GM21717 (cell line): ENCODE results near the gene ZFYVE19.

Experiments
- ATAC-seq: cut with Tn5 transposase; IDR thresholded peaks from one replicate; pipeline ENCODE4 v1.9.1; 2021; ENCODE audit warnings: mild to moderate bottlenecking, moderate library complexity; ENCODE audit not compliant: unreplicated experiment

ZFYVE19 gene

DNA sequence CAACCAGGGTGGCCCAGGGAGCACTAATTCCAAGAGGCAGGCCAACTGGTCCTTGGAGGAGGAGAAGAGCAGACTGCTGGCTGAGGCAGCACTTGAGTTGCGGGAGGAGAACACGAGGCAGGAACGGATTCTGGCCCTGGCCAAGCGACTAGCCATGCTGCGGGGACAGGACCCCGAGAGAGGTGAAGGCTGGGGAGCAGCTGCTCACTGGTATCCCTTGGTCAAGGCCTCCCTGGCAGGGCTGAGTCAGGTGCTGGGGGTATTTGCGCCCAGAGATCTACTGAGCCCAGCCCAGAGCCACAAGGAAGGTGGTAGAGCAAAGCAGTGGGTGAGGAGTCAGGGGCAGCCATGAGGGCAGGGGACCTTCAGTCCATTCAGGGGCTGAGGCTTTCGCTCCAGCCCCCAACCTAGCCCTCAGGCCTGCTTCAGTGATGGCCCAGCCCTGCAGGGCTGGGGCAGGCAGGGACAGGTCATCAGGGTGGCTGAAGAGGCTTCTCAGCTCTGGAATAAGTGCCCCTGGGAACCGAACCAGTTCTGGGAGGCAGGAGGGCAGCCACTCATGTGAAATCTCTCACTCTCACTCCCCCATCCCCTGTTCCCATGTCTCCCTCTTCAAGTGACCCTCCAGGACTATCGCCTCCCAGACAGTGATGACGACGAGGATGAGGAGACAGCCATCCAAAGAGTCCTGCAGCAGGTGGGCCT, 6.0 kb downstream of the ZFYVE19 start:
- no peak for ATAC-seq

GRCh38 chr15:40815042-40815698, 8.3 kb downstream of the ZFYVE19 start:
- ATAC-seq: no peak

DNA sequence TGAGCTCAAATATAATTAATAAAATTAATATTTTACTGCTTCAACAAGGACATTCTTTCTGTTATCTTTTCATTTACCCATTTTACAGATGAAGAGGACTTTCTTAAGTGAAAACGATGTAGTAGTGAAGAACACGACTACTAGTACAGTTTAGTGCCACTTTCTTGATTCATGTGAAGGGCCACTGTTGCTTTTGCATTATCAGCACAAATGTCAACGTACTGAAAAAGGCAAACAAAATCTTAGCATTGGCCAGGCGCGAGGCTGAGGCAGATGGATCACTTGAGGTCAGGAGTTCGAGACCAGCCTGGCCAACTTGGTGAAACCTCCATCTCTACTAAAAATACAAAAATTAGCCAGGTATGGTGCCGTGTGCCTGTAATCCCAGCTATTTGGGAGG, 12.2 kb downstream of the ZFYVE19 start:
- ATAC-seq: no peak

- ATAC-seq: no peak
Measured at GRCh38 chr15:40821195-40821594, 14.3 kb downstream of the ZFYVE19 start.

GRCh38 chr15:40823572-40824343, 16.9 kb downstream of the ZFYVE19 start:
- no peak for ATAC-seq

GRCh38 chr15:40825661-40826422, 19.0 kb downstream of the ZFYVE19 start:
- ATAC-seq: no peak

GRCh38 chr15:40826423-40827075, 19.7 kb downstream of the ZFYVE19 start:
- no peak for ATAC-seq

DNA sequence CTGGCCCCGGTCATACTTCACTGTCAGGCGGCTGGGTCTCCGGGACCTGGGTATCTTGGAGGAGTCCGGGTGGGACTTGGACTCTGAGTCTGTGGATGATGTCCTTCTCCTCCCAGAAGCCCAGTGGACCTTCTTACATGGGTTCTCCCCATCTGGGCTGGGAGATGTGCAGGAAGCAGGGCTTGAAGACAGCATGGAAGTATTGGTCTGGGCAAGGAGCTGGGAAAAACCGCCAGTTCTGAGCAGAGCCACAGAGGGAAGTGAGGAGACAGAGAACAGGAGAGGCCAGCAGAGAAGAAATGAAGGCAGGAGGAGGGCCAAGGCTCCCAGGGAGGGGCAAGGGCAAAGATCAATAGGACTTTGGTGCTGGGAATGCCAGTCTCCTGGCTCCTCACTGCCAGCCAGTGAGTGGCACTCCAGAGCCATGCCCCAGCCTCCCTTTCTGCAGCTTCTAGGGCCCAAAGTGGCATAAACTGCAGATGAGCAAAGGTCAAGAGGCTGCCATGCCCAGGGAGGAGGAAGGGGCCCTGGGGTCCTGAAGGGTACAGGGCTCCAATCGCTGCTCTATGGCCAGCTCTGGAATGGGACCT, 21.7 kb downstream of the ZFYVE19 start, which contains the start of gene PPP1R14D:
Gene PPP1R14D (minus strand): TSS at position 262 of the 590 bp plus-strand sequence. CDS start 67 bp downstream, at position 195.
- no peak for ATAC-seq

DNA sequence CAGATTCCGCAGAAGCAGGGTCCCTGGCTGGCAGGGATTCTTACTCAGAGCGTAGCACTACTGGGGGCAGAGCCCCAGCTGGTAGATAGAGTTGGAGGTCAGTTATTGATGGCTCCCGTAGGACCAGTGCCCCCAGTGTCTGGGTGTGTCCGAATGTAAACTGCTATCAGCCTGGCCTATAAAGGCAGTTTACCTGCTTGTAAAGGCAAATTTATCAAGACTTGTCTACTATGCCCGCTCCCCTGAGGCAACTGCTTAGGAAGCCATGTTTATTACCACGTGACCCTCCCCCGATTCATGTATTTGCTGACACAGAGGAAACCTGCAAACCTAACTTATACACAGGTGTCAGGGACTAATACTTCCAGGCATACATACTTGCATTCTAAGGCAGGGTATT, 22.2 kb downstream of the ZFYVE19 start:
- no peak for ATAC-seq

GRCh38 chr15:40830884-40831283, 24.0 kb downstream of the ZFYVE19 start:
- no peak for ATAC-seq

DNA sequence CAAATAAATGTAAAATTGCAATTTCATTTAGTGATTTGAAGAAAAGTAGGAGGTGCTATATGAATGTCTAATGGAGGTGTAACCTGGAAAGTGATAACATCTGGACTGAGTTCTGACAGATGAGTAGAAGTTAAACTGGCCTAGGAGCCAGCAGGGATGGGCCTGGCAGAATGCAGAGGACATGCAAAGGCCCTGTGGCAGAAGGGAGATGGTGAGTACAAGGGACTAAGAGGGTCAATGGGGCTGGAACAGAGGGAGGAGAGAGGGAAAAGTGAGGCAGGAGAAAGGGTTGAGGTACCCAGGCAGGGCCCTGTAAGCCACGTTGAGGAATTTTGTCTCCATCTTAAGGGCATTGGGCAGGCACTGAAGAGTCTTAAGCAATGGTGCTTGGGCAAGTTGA, 25.0 kb downstream of the ZFYVE19 start:
- ATAC-seq: no peak

- ATAC-seq: no peak
Measured at GRCh38 chr15:40832903-40833302, 26.0 kb downstream of the ZFYVE19 start.

- ATAC-seq: no peak
Measured at GRCh38 chr15:40836020-40836419, 29.1 kb downstream of the ZFYVE19 start.

DNA sequence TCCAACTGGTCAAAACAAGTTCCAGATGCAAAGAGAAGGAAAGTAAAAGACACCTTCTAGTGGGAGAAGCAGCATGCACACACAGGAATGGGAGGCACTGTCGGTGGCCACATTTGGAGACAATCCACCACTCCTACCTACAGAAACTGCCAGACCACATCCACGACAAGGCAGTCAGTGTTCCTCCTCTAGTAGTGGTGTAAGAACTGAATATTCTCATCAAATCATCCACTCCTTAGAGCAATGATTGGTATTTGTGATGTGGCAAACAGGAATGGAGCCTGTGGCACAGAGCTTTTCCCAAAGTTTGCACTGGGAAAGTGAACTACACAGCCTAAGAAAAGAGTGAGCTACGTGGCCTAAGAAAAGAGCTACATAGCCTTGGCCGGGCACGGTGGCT, 31.9 kb downstream of the ZFYVE19 start:
- ATAC-seq: no peak

DNA sequence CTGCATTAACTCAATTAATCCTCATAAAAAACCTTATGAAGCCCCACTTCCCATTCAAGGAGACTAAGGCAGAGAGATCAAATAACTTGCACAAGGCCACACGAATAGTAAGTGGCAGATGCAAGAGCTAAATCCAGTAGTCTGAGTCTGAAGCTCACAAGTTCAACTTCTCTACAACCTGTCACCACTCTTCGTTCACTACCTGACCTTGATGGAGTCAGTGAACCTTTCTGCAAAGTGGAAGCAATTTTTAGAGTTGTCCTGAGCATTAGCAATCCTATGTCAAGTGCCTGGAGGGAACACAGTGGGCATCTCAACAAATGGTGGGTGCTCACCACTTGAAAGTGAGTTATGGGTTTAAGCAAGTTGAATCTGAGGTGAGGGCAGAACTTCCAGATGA, 34.9 kb downstream of the ZFYVE19 start:
- no peak for ATAC-seq

DNA sequence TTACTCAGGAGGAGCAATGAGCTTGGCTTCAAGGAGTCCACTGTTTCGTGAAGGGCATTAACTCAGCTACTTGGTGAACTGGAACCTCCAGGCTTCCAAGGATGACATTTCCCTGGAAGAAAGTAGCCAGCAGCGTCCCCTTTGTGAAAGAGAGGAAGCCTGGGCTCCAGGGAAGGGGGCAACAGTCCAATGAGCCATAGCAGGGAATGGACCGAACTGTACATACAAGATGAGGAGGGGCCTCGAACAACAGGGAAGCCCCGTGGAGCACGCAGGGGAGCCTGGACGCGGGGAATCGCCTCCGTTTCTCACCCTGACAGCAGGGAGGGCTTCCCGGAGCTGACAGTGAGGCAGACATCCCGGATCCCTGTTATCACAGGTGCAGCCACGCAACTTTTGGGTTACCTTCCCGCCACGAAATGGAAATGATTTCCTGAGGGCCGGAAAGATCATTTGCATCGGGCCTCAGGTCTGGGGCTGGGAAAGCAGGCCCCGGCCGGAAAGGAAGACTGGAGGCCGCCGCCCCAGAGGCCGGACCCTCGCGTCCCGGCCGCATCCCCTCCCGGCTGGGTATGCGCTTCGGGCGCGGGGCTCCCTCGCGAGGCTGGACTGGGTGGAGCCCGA, 36.5 kb downstream of the ZFYVE19 start:
- ATAC-seq: no peak

DNA sequence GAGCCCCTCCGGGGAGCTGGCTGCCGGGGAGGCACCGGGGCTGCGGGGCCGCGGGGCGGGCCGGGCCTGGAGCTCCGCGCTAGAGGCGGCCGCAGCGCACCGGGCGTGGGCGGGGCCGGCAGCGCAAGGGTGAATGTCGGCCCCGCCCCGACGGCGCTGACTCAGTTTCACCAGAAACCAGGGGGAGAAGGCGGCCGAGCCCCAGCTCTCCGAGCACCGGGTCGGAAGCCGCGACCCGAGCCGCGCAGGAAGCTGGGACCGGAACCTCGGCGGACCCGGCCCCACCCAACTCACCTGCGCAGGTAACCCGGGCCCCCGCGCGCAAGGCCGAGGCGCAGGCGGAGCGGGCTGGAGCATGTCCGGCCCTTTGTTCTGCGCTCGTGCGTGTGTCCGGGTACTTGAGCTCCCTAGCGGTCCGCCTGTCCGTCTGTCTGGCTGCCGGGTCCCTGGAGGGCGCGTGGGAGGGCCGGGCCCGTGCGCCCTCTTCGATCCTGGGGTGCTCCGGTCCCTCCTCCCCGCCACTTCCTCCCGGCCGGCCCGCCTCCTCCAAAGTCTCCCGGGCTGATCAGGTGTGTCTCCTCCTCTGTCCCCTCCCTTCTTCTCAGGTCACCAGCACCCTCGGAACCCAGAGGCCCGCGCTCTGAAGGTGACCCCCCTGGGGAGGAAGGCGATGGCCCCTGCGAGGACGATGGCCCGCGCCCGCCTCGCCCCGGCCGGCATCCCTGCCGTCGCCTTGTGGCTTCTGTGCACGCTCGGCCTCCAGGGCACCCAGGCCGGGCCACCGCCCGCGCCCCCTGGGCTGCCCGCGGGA, 37.2 kb downstream of the ZFYVE19 start, which contains the start of gene SPINT1:
Gene SPINT1 (plus strand): TSS at position 164 of the 811 bp plus-strand sequence. CDS start 507 bp downstream, at position 671.
- no peak for ATAC-seq

DNA sequence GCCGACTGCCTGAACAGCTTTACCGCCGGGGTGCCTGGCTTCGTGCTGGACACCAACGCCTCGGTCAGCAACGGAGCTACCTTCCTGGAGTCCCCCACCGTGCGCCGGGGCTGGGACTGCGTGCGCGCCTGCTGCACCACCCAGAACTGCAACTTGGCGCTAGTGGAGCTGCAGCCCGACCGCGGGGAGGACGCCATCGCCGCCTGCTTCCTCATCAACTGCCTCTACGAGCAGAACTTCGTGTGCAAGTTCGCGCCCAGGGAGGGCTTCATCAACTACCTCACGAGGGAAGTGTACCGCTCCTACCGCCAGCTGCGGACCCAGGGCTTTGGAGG, 37.8 kb downstream of the ZFYVE19 start:
- no peak for ATAC-seq

- ATAC-seq: no peak
Measured at GRCh38 chr15:40845036-40845435, 38.1 kb downstream of the ZFYVE19 start.
